Right renal pelvis (tissue), 4 donors: ENCODE data around the gene CASKIN1. TPM values are rescaled to one million over a fixed set of nuclear protein-coding genes. Genes with fewer than 3 reads are reported as not detected.

Source experiments
- DNase-seq, 4 donors: peaks; one replicate each; pipeline ENCODE4 v3.0.0-alpha.2; 2013; ENCODE audit warnings: low read depth in 4 of 4, low spot score in 3 of 4, missing footprints in 1 of 4
- polyA plus RNA-seq, 4 donors: library from polyadenylated mRNA; unstranded; fragments of 120-200 nt; gene quantifications; one replicate each; pipeline ENCODE4 v1.2.1, GENCODE V29; 2013; ENCODE audit not compliant: insufficient read length in 4 of 4

The CASKIN1 gene
- polyA plus RNA-seq, 4 donors, result 1.2 to 3.1 (median 1.4) TPM

DNA sequence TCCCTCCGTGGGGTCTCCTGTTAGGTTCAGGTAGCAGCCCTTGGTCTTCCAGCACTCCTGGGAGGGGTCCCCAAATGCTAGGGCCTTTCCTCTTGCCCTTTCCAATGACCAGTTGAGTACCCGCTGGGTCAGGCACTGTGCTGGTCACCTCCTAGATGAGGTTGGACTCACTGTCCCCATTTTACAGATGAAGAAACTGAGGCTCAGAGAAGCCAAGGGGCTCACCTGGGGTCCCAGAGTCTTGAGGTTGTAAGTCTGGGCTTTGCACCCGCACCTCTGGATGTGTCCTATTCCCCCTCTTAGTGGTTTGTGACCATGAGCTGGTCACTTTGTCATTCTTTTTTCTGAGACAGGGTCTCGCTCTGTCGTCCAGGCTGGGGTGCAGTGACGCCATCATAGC lies 1.4 kb upstream of the CASKIN1 start:
- no peak for DNase-seq

DNA sequence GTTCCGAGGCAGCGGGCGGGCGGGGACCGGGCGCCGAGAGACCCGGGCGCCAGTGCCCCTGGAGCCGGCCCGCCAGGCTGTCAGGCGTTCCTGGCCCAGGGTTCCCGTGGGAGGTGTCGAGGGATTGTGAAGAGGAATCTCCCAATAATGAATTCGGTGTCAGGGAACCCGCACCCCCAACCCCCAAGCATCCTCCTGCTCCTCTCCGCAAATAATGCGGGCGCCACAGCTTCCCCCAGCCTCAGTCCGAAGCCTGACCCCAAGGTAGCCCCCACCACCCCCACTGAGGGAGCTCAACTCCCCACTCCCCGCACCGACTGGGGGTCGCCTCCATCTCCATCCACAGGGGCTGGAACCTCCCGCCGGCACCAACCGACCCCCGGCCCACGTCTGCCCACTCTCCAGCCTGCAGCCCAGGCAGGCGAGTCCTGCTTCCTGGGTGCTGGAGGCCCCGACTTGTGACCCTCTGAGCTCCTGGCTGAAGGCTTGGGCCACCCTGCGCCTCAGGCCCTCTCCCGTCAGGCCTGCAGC lies 641 bp upstream of the CASKIN1 start:
- DNase-seq, result no peak

DNA sequence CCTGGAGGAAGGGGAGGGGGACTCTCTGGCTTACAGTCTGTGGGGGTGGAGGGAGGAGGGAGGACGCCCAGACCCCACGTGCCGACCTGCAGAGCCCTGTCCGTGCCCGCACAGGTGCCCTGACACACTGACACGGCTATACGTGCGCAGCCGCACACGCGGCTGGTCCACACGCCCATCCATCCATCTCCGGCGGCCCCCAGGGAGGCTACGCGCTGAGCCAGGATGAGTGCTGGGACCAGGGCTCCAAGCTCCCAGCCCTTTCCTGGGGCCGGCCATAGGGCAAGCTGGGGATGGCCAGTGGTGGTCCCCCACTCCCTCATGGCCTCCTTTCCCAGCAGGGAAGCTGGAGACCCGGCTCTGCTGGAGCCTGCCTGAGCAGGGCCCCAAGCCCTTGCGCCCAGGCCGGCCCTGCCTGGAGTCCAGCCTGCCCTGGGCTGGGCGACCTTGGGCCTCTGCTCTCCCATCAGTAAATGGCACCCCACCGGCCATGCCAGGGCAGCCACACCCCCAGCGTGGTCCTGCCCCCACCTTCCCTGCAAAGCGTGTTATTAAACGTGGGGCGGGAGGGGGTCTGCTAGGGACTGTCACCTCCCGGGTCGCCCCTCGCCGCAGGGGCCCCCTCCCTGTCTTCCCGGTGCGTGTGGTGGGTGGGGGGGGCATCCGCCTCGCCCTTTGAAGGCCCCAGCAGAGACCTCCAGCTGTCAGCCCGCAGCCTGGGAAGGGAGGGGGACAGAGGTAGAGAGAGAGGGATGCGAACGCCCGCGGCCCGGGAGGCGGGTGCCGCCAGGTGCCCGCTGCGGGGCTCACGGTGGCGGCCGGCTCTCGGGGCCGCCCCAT lies 863 bp downstream of the CASKIN1 start:
- no peak for DNase-seq

DNA sequence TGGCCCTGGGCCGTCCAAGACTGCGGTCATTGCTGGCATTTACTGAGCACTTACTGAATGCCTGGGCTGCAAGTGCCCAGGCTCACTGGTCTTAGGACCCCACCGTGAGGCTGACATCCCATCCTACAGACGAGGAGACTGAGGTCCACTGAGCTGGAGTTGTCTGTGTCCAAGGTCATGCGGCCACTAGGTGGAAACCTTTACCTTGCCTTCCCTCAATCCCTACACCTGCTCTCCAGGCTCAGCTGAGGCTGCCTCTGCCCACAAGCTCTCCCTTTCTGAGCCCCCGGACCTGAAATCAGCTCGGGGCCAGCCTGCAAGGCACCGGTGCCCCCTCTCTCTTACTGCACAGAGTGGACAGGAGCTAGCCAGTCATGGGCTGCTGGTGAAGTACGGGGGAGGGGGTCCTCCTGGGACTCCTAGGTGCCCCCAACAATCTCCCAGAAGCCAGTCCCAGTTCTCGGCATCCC lies 1.5 kb downstream of the CASKIN1 start:
- no peak for DNase-seq

DNA sequence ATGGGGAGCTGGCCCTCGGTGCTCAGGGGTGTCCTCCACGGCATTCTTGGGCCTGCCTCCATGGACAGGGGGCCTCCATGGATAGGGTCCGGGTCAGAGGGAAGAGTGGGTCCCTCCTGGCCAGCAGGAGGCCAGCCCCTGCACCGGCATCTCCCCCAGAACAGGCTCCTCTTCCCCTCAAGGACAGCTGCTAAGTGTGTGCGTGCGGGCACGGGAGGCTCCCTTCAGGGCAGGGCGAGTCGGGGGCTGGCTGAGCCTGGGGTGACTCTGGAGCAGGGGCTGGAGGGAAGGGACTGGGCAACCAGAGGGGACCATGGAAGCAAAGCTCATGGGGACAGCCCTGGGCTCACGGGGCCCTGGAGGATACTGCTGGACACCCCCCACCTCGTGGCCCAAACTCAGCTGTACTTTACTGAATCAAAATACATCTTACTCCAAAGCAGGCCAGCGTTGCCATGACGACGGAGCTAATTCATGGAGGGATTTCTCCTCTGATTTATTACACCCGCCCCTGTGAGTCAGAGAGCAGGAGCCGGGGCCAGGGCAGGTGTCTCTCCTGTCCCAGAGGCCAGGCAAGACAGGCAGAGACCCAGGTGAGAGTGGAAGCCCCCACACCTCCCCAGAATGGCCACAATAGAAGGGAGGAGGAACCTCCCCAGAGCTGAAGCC lies 2.1 kb downstream of the CASKIN1 start:
- no peak for DNase-seq

DNA sequence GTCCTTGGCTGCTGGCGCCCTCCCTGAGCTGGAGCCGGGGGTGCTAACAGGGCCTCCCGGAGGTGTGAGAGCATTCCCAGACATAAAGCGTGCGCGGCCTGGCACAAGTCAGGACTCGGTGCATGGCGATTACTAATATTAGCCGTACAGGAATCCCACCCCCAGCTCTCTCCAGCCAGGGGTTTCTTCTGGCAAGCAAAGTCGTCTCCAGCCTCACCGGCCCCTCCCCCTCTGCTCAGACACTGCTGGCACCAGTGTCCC lies 5.0 kb downstream of the CASKIN1 start:
- DNase-seq, result no peak

DNA sequence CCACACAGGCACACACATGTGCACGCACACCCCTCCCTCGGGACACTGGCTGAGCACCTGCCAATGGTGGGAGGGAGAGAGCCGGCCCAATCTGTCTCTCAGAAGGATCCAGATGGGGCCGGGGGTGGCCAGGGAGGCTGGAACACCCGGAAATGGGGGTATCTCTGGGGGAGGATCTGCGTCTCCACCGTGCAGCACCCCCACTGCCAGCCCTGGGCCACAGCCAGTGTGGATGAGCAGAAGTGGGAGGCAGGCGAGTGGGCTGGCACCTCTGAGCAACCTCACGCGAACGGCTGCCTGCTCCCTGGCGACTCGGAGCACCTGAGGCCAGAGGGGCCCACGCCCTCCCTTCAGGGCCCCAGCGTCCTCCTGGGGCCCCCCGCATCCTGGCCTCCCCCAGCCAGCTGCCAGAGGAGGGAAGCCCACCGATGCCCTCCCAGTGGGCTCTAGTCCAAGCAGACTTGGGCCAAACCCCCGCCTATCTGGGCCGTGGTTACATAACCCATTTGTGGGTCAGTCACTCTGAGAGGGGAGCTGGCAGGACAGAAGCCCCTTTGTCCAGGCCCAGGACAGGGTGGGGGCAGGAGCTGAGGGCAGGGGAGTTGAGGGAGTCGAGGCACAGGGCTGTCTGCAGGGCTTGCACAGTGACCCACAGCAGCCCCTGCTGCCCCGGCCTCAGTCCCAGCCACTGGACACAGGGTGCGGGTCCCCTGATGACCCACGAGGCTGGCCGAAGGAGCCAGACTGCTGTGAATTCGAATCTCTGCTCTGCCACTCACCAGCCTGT lies 5.6 kb downstream of the CASKIN1 start:
- no peak for DNase-seq

DNA sequence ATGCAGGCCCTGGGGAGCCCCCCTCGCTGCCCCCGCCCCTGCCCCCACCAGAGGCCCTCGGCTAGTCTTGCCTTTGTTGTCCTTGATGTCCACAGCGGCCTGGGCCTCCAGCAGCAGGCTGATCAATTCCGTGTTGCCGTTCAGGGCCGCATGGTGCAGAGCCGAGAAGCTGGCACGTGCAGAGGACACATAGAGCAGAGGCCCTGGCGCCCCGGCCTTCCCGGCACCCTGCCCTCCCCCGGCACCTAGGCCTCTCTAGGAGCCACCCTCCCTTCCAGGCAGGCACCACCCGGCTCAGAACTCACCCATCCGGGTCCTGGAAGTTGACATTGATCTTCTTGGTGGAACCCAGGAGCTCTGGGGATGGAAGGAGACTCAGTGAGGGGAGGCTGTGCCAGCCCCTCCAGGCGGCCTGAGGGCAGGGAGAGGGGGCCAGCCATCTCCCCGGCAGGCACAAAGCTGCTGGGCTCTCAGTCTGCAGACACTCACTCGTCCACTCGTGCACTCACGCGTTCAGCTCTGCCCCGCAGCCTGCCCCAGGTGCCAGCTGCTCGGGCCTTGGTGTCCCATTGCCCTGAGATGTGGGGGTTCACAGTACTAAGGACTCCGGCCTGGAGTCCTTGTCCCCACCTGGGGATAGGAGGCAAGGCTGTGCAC lies 6.3 kb downstream of the CASKIN1 start:
- DNase-seq, result no peak

DNA sequence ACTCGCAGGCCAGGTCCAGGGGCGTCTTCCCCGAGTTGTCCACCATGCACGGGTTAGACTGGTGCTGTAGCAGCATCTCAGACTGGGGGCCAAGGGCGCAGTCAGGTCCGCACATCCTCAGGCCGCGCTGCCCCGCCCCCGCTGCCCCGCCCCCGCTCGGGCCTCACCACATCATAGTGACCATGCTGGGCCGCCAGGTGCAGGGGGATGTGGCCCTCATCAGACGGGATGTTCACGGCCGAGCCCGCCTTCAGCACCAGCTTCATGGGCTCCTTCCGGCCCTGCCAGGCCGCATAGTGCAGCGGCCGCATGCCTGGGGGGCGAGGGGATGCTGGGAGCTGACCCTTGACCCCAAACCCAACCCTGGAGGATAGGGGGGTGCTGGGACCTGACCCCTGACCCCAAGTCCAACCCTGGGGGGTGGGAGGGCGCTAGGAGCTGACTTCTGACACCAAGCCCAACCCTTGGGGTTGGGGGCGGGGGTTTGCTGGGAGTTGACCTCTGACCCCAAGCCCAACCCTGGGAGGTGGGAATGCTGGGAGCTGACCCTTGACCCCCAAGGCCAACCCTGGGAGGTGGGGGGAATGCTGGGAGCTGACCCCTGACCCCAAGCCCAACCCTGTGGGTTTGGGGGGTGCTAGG lies 7.0 kb downstream of the CASKIN1 start:
- DNase-seq, result no peak

DNA sequence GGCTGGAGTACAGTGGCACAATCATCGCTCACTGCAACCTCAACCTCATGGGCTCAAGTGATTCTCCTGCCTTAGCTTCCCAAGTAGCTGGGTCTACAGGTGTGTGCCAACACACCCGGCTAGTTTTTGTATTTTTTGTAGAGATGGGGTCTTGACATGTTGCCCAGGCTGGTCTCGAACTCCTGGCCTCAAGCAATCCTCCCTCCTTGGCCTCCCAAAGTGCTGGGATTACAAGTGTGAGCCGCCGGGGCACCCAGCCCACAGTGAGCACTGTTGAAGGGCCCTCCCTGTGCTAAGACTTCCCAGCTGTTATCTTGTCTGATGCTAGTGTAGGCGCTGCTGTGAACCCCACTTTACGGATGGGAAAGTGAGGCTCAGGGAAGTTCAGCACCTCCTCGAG lies 8.0 kb downstream of the CASKIN1 start:
- no peak for DNase-seq

DNA sequence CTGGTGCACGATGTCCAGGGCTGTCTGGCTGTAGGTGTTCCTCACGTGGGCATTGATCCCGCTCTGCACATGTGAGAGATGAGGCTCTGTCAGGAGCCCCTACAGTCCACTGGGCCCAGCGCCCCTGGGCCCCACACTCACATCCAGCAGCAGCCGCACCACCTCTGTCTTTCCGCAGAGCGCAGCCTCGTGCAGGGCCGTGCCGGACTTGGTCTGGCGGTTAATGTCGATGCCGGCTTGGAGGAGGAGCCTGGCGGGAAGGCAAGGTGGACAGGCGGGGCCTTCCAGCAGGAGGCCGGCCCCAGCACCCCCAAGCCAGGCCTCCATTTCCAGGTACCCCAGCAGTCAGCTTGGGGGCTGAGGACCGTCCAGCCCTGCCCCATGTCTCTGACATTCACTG lies 9.2 kb downstream of the CASKIN1 start:
- DNase-seq, result no peak

DNA sequence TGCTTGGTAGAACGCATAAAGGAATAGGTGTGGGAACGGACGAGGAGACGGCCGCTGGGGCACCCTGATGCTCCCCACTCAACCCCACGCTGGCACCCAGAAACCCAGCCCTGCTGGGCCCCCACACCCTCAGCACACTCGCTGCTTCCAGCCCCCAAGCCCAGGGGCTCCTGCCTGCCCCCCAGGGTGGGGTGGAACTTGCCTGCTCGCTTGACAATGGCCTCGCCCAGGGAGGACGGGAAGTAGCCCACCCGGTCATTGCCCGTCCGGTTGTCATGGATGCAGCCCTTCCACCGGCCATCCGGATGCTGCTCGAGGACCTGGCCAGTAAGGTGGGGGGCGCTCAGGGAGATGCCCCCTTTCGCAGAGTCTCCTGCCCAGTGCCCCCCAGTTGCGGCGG lies 9.9 kb downstream of the CASKIN1 start:
- no peak for DNase-seq

DNA sequence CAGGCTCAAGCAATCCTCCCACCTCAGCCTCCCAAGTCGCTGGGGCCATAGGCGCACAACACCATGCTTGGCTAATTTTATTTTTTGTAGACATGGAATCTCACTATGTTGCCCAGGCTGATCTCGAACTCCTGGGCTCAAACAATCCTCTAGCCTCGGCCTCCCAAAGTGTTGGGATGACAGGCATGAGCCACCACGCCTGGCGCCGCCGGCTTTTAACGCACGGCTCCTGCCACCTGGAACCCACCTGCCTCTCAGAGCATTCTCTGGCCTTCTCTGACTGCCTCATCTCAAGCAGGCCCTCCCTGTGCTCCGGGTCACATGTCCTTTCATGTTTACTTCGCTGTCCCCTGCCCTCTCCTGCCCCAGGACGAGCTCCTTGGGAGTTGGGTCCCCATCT lies 10.3 kb downstream of the CASKIN1 start:
- no peak for DNase-seq

DNA sequence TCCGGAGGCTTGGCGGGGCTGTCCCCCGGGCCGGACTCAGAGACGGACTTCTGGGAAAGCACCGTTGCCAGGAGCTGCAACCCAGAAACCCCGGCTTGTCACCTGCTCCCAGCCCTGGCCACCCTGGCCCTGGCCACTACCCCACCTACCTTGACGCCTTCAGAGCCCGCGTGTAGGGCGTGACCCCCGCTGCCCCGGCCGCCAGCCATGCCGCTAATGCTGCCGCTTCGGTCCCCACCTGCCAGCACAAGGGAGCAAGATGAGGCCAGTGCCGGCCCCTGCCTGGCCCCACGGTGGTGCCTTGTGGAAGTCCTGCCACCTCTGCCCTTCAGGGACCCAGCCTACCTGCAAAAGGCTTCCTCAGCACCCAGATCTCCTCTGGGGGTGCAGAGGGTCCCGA lies 11.4 kb downstream of the CASKIN1 start:
- no peak for DNase-seq

DNA sequence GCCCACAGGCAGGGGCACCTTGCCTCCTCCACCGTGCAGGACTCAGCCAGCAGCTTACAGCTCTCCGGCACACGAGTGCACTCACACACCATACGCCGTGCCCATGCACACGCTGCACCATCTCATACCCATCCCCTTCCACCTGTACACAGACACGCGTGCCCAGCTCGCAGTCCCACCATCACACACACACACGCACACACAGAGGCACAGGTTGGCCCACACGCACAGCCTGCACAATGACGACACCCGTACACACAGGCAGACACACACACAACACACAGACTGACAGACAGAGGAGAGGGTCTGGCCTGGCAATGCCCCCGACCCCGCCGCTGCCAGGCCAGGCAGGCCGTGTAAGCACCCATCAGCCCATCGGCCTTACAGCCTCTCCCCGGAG lies 12.1 kb downstream of the CASKIN1 start:
- DNase-seq, result no peak

DNA sequence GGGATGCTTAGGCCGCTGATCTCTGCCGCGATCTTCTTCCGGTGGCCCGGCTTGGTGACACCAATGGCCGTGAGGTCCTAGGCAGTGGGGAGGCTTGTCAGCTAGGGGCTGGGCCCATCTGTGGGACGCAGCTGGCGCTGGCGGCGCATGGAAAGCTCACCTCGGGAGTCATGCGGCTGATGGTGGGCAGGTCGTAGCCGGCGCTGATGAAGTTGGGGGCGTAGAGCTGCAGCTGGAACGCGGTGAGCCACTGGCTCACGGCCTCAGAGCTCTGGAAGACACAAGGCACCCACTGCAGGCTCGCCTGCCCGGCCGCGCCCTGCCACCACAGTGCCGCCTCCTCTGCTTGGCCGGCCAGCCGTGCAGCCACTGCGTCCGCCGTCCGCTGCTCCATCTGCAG lies 12.7 kb downstream of the CASKIN1 start:
- no peak for DNase-seq

DNA sequence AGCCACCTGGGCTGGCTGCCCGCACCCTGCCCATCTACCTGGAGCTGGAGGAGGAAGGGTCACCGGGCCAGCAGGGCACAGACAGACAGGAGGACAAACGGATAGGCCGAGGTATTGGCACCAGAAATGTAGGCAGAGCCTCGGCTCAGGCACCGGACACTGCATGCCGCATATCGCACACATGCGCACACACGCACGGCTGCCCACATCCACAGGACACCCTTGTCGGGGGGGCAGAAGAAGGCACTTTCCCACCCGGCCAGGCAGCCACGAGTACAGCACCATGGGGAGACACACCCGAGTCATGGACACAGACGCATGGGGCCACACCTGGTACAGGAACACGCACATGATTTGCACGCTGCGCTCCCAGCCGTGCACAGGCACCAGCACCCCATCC lies 14.5 kb downstream of the CASKIN1 start:
- no peak for DNase-seq

DNA sequence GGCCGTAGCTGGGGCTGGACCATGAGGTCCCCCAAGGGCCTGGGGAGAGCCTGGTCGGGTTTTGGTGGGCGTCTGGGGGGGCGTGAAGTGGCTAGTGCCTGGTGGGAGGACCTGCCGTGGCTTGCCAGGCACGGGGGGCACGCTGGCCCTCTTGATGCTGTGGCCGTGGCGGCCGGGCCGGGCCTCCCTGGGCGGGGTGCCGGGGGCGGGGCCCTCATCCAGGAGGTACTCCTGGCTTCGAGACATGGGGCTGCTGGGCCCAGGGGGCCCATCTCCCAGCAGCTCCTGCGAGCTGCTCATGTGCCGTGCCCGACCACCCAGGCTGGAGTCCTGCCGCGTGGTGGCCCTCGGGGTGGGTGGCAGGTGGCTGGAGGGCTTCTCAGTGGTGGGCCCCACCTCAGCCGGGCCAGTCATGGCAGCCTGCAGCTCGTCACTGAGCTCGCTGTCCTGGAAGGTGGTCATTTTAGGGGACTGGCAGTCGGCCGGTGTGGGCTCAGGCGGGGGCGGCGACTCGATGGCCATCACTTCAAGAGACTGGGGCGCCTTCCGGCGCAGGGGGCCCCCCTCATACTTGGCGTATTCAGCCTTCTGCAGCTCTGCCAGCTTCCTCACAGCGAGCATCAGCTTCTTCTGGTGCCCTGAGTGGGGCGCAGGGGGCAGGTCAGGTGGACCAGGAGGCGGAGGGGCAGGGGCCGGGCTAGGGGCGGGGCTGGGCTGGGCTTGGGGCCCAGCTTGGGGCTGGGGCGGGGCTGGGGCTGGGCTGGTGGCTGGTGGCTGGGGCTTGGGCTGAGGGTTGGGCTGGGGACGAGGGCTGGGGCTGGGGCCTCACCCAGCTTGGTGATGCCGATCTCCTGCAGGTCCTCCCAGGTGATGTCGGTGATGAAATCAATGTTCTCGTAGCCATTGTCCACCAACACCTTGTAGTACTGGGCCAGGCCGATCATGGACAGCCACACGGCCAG lies 15.2 kb downstream of the CASKIN1 start:
- DNase-seq, result no peak

DNA sequence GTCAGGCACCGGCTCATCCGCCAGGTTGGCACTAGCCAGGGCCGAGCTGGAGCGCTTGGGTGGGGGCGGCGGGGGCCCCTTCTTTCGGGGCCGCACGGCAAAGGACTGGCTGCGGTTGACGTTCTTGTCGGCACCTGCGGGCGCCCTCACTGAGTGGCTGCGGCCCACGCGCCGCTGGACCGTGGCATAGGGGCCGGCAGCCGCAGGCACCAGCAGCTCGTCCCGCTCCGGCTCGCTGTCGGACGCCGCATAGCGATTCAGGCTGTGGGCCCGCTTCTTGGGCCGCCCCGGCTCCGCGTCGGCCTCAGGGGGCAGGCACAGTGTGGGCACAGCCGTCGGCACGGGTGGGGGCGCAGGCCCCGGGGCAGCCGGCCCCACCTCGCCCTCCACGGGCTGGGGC lies 15.9 kb downstream of the CASKIN1 start:
- no peak for DNase-seq
